Measurements from ENCODE around the gene ECM2. TPM values are rescaled to one million over a fixed set of nuclear protein-coding genes. Genes with fewer than 3 reads are reported as not detected.

Gene ECM2
- total RNA-seq, 2 donors from 2014 or later = 2.6 to 14.1 TPM

- Histone ChIP-seq H3K36me3 (no peaks in the 10 kb centered on the region), H3K4me3 (no peak overlapping the region), H3K27me3 (replicated peaks; ENCODE audit: insufficient read depth) (no peaks in the 10 kb centered on the region), H3K27ac (no peak overlapping the region), H3K4me1 (replicated peaks) (no peaks in the 10 kb centered on the region), H3K9me3 (no peaks in the 10 kb centered on the region)
- 63% methylated on average over 3 of the region's 3 CpGs for WGBS
- DNase-seq (ENCODE audit: low spot score) = no peak
- TF ChIP-seq CTCF (IDR thresholded peaks at IDR 0.05) = no peak
- no peak for TF ChIP-seq POLR2A (IDR thresholded peaks at IDR 0.05)
- TF ChIP-seq POLR2AphosphoS5 (IDR thresholded peaks at IDR 0.05) = no peak
- intact Hi-C loops (cut with DNase I) = no loop called here
These were observed 27.6 kb upstream of the ECM2 start for GRCh38 chr9:92563116-92564100.

- intact Hi-C loops (cut with DNase I) = no loop called here
- DNase-seq (ENCODE audit: low spot score) = no peak
- Histone ChIP-seq H3K27ac (no peak overlapping the region), H3K27me3 (replicated peaks; ENCODE audit: insufficient read depth) (no peaks in the 10 kb centered on the region), H3K4me1 (replicated peaks) (no peaks in the 10 kb centered on the region), H3K4me3 (no peak overlapping the region), H3K36me3 (no peaks in the 10 kb centered on the region), H3K9me3 (no peaks in the 10 kb centered on the region)
- 74% methylated on average over 5 of the region's 5 CpGs for WGBS
- no peak for TF ChIP-seq CTCF (IDR thresholded peaks at IDR 0.05)
- no peak for TF ChIP-seq POLR2A (IDR thresholded peaks at IDR 0.05)
- no peak for TF ChIP-seq POLR2AphosphoS5 (IDR thresholded peaks at IDR 0.05)
These were observed 26.7 kb upstream of the ECM2 start for GRCh38 chr9:92562461-92562967.

- intact Hi-C loops (cut with DNase I) = no loop called here
- no peak overlapping the region for H3K4me3 ChIP-seq
- H3K4me1 ChIP-seq (replicated peaks) = no peaks in the 10 kb centered on the region
- no peak for TF ChIP-seq POLR2A (IDR thresholded peaks at IDR 0.05)
- no peak for TF ChIP-seq CTCF (IDR thresholded peaks at IDR 0.05)
- TF ChIP-seq POLR2AphosphoS5 (IDR thresholded peaks at IDR 0.05) = no peak
- no peak overlapping the region for H3K27ac ChIP-seq
- H3K36me3 ChIP-seq = no peaks in the 10 kb centered on the region
- WGBS = 80% methylated on average over 5 of the region's 5 CpGs
- H3K9me3 ChIP-seq = no peaks in the 10 kb centered on the region
- no peak for DNase-seq (ENCODE audit: low spot score)
- H3K27me3 ChIP-seq (replicated peaks; ENCODE audit: insufficient read depth) = no peaks in the 10 kb centered on the region
These were observed 25.9 kb upstream of the ECM2 start for GRCh38 chr9:92561374-92562330.

- no peak overlapping the region for H3K27ac ChIP-seq
- no peak overlapping the region for H3K4me3 ChIP-seq
- no peaks in the 10 kb centered on the region for H3K9me3 ChIP-seq
- no peak for DNase-seq (ENCODE audit: low spot score)
- no peaks in the 10 kb centered on the region for H3K27me3 ChIP-seq (replicated peaks; ENCODE audit: insufficient read depth)
- H3K4me1 ChIP-seq (replicated peaks) = no peaks in the 10 kb centered on the region
- H3K36me3 ChIP-seq = no peaks in the 10 kb centered on the region
- TF ChIP-seq CTCF (IDR thresholded peaks at IDR 0.05) (no peak), POLR2A (IDR thresholded peaks at IDR 0.05) (no peak)
- WGBS = 92% methylated on average over 16 of the region's 16 CpGs
- intact Hi-C loops (cut with DNase I) = no loop called here
These were observed 23.0 kb upstream of the ECM2 start for GRCh38 chr9:92558612-92559374.
